Retinal pigment epithelial cell (primary cell): ENCODE data around the gene CMTM4.

ENCODE experiments used
- DNase-seq: peaks from one replicate; pipeline ENCODE4 v3.0.0-alpha.2; 2010; ENCODE audit warnings: low read depth
- H3K4me3 ChIP-seq: 2 replicates; pipeline ENCODE4 v1.5.1; 2011; ENCODE audit warnings: mild to moderate bottlenecking, low read length, control low read depth, moderate library complexity
- CTCF ChIP-seq: conservative IDR thresholded peaks from 2 replicates; pipeline ENCODE4 v1.5.1; 2011; ENCODE audit warnings: low read depth, low read length, control low read depth, inconsistent platforms

The CMTM4 gene

GRCh38 chr16:66735891-66736290 is 39.3 kb upstream of the CMTM4 start:
- no peak for DNase-seq
- no peak overlapping the region for H3K4me3 ChIP-seq
- TF ChIP-seq CTCF = no peak

- no peak for DNase-seq
- TF ChIP-seq CTCF = no peak
- H3K4me3 ChIP-seq = no peak overlapping the region
Measured at GRCh38 chr16:66731101-66731500, 34.6 kb upstream of the CMTM4 start.

GRCh38 chr16:66728804-66729203 is 32.3 kb upstream of the CMTM4 start:
- TF ChIP-seq CTCF = no peak

GRCh38 chr16:66728117-66728787 is 31.7 kb upstream of the CMTM4 start:
- TF ChIP-seq CTCF = peak; percentile 63
- DNase-seq = no peak

More at GRCh38 chr16:66728804-66729203, 32.3 kb upstream of the CMTM4 start:
- DNase-seq = no peak
- no peak overlapping the region for H3K4me3 ChIP-seq

GRCh38 chr16:66720766-66721165 is 24.2 kb upstream of the CMTM4 start:
- no peak for TF ChIP-seq CTCF
- no peak overlapping the region for H3K4me3 ChIP-seq
- DNase-seq = no peak

More at GRCh38 chr16:66728117-66728787, 31.7 kb upstream of the CMTM4 start:
- H3K4me3 ChIP-seq = no peak overlapping the region

- DNase-seq = no peak
- no peak overlapping the region for H3K4me3 ChIP-seq
Measured at GRCh38 chr16:66719246-66719645, 22.7 kb upstream of the CMTM4 start.

More at GRCh38 chr16:66719246-66719645, 22.7 kb upstream of the CMTM4 start:
- no peak for TF ChIP-seq CTCF
